ENCODE data around the gene EPS8.

EPS8 gene

DNA sequence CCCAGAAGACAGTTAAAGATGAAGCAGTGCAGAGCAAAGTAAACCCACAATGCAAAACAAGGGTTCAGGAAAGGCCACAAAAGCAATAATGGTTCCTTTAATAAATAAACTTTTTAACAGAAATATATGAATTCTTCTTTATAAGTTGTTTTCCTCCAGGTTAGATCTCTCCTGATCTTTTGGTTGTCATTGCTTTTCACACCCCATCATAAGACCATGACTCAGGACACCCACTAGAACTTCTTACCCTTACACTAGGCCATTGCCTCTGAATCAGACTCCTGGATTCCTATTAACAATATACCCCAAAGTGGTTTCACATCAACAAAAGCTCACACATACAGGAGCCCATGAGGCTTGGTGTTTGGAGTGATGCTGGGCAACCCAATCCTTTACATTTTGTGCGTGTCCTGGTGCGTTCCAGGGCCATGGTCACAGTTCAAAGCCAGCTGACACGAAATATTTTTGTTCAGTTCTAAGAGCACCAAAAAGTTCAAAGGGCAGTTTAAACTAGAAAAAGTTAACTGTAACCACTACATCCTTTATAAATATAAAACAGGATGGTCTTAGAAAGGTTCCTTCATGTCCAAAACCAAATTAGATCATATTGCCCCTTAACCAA lies 187.0 kb downstream of the EPS8 start:
- TF ChIP-seq, protein P1, sequence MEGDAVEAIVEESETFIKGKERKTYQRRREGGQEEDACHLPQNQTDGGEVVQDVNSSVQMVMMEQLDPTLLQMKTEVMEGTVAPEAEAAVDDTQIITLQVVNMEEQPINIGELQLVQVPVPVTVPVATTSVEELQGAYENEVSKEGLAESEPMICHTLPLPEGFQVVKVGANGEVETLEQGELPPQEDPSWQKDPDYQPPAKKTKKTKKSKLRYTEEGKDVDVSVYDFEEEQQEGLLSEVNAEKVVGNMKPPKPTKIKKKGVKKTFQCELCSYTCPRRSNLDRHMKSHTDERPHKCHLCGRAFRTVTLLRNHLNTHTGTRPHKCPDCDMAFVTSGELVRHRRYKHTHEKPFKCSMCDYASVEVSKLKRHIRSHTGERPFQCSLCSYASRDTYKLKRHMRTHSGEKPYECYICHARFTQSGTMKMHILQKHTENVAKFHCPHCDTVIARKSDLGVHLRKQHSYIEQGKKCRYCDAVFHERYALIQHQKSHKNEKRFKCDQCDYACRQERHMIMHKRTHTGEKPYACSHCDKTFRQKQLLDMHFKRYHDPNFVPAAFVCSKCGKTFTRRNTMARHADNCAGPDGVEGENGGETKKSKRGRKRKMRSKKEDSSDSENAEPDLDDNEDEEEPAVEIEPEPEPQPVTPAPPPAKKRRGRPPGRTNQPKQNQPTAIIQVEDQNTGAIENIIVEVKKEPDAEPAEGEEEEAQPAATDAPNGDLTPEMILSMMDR (IDR thresholded peaks at IDR 0.05; ENCODE audit: low read length, missing control alignments) = no peak
- H3K4me3 ChIP-seq (replicated peaks; ENCODE audit: low read depth, low read length) = no peak overlapping the region
- DNase-seq (ENCODE audit: low read depth) = no peak

GRCh38 chr12:15601210-15601800 lies 187.9 kb downstream of the EPS8 start:
- TF ChIP-seq, protein P1 (IDR thresholded peaks at IDR 0.05; ENCODE audit: low read length, missing control alignments) = no peak
- peak; percentile 82 for DNase-seq (ENCODE audit: low read depth)
- no peak overlapping the region for H3K4me3 ChIP-seq (replicated peaks; ENCODE audit: low read depth, low read length)

DNA sequence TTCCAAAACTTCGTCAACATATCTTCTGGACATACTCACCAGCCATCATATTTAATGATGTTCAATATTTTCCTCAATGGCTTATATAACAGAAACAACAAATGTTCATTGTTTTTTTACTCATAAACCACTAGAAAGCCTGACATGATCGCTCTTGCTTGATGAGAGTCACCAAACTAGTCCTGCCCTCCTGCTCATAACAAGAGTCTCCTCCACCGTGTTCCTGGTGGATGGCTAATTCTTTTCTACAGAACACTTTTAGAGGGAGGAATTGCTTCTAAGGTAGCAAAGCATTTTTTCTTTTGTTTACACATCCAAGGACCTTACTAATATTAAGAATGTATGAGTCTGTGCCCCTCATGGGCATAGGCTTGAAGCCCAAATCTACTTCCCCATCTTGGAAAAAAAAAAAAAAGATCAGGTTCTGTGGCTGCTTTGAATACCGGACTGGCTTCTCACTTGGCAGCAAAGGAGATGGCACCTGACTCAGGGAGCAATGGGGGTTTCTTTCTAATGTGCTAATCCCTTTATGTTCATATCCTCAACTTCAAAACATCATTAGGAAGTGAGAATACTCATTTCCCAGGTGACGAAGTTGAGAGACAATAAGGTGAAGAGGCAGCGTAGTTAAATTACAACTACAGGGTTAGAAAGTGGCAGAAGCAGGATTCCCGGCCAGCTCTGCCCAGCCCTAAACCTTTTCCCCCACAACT lies 188.8 kb downstream of the EPS8 start:
- DNase-seq (ENCODE audit: low read depth) = no peak
- TF ChIP-seq, protein P1 (IDR thresholded peaks at IDR 0.05; ENCODE audit: low read length, missing control alignments) = no peak
- H3K4me3 ChIP-seq (replicated peaks; ENCODE audit: low read depth, low read length) = no peak overlapping the region

DNA sequence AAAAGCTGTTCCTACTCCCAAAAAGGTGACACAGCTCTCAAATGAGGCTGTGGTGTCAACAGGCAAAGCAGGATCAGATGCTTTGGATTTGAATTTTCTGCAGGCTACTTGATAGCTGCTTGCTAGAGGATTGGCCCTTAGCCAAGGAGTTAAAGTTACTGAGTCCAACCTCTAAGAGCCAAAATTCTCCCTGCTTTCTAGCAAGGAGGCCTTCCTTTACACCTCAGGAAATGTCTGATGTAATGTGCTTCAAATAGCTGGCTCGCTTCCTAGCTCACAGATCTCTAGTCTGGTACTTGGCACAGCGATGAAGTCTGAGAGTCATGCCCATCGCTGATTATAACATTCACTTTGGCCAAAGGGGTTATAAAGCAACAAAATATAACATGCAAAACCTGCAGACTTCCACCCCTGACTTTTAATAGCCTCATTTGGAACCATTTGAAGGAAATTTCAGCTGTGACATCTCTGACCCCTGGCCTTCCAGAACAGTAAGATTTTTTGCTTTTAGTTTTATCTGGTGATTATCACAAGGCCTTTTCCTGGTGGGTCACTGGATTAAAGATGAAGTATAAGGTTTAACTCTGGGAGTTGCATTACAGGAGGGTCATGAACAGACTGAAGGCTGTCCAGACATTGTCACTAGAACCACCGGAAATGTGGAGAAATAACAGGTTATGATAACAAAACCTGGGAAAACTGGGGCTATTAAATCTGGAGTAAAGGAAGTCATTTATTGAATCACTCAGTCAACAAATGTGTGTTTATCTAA lies 189.7 kb downstream of the EPS8 start:
- peak; percentile 97 for DNase-seq (ENCODE audit: low read depth)
- TF ChIP-seq, protein P1 (IDR thresholded peaks at IDR 0.05; ENCODE audit: low read length, missing control alignments) = no peak

DNA sequence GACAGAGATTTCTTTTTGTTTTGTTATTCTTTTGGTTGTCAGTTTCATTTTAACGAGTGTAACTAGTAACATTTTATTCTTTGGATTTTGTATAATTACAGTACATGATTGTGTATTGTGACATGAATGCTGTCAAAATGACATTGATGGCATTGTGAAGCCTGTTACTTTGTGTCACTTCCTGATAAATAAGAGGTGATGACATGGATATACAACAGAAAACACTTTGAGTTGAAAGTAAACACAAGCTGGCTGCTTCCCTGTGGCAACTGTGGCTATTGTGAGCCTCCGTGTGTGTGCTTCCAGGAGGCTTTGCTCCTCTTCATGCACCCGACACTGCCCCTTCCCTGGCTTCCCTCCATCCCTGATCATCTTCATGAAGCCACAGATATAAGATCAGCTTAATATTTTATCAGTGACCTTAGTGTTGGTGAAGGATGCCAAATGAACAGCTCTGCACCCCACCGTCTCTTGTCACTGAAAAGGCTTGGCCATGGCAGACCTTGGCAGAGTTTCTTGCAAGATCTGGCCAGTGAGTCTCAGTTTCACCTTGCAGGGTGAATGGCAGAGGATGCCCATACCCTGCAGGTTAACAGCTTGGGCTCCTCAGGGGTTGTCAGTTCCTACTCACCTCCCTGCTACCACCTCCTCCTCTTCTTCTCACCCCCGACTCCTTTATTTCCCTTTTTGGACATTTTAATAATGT lies 191.9 kb downstream of the EPS8 start:
- H3K4me3 ChIP-seq (replicated peaks; ENCODE audit: low read depth, low read length) = no peak overlapping the region
- DNase-seq (ENCODE audit: low read depth) = no peak
- TF ChIP-seq, protein P1 (IDR thresholded peaks at IDR 0.05; ENCODE audit: low read length, missing control alignments) = no peak

More for the DNA sequence above, 189.7 kb downstream of the EPS8 start:
- no peak overlapping the region for H3K4me3 ChIP-seq (replicated peaks; ENCODE audit: low read depth, low read length)

DNA sequence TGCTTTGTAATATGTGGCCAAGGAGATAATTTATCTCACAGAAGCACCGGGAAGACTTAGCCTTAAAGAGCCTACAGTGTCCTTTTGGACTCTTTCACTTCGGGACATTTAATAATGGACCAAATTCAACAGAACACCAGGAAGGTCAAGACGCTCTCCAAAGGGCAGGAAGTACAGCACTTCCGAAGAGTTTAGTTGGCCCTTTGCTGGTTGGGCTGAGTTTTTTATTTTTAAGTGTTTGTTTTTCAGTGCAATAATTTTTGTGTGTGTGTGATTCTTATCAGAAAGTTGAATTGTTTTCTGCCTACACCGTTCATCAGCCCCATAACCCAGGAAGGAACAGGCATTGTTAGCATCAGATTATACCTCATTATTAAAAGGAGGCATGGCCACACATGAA lies 193.0 kb downstream of the EPS8 start:
- H3K4me3 ChIP-seq (replicated peaks; ENCODE audit: low read depth, low read length) = no peak overlapping the region
- DNase-seq (ENCODE audit: low read depth) = no peak
- TF ChIP-seq, protein P1 (IDR thresholded peaks at IDR 0.05; ENCODE audit: low read length, missing control alignments) = no peak
